GM23248 (cell line): ENCODE results near the gene SGPP2.

Experiments used
- EZH2 ChIP-seq: fragments of 200-600 bp; sonication (generic); IDR thresholded peaks from 2 replicates; pipeline ENCODE4 v1.6.1; 2018; ENCODE audit warnings: antibody characterized with exemption, mild to moderate bottlenecking; ENCODE audit not compliant: insufficient read depth, poor library complexity, severe bottlenecking
- EZH2phosphoT487 ChIP-seq: fragments of 200-600 bp; sonication (generic); IDR thresholded peaks from 2 replicates; pipeline ENCODE4 v1.6.1; 2018; ENCODE audit warnings: antibody characterized with exemption, moderate library complexity, mild to moderate bottlenecking, low read depth; ENCODE audit not compliant: insufficient read depth

DNA sequence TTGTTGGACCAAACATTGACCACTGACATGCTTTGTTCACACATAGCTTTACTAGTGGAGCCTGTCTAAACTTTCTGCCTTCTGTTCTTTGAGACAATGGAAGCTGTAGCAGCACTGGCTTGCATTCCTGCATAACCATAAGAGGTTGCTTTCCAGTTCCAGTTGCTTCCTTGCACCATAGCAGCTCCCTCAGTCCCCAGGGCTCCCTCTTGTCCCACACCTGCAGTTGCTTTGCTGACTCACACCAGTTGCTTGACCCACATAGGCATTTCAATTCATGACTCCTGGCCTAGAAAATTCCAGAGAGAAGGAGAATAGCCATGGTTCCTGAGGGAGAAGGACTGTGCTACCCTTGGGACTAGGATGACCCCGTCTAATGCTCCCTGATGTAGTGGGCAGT, 20.9 kb downstream of the SGPP2 start:
- no peak for TF ChIP-seq EZH2
- no peak for TF ChIP-seq EZH2phosphoT487
